ENCODE measurements around the gene PPARG. TPM values are rescaled to one million over a fixed set of nuclear protein-coding genes. Genes with fewer than 3 reads are reported as not detected.

PPARG gene
- total and polyA plus RNA-seq, 10 of the 15 experiments (the other 5 are each of a cell fraction or from before 2014, with no cell fraction given) = 0.06 to 0.86 (median 0.12) TPM; not detected in 5

DNA sequence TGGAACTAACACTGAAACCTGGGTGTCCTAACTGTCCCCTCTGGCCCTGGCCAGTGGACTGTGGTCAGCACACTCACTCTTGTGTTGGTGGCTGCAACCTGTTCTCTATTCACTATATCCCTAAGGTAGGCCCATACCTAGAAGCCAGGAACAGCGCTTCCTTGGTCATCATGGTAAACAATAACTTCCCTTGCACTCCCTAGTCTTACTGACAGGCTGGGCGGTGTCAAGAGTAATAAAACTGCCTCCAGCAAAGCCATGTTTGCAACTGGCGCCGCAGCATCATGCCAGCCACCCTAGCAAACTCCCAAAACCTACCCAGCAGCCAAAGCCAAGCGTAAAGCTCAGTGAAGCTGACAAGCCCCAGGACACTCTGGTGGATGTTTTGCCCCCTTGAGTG, 132.3 kb downstream of the PPARG start:
- no peaks in the 10 kb centered on the region for H3K79me2 ChIP-seq (ENCODE audit: control insufficient read depth, insufficient read depth, low read length)
- H3K36me3 ChIP-seq (ENCODE audit: control insufficient read depth in 2 of 2, insufficient read depth in 2 of 2, low read length in 1 of 2) = no peaks in the 10 kb centered on the region
- H3K9ac ChIP-seq (ENCODE audit: control insufficient read depth, insufficient read depth, low read length) = no peak overlapping the region
- no peak overlapping the region for H3K27ac ChIP-seq (ENCODE audit: control insufficient read depth, insufficient read depth)
- no peaks in the 10 kb centered on the region for H3K9me3 ChIP-seq (replicated peaks; ENCODE audit: control insufficient read depth, insufficient read depth, low read length)
- no peak overlapping the region for H2AFZ ChIP-seq (ENCODE audit: control insufficient read depth, low read depth, low read length)
- no peak overlapping the region for H3K4me3 ChIP-seq
- FAIRE-seq (no peak), ATAC-seq (no peak), DNase-seq (ENCODE audit: low read depth, low spot score) (no peak)
- TF ChIP-seq, protein P1, sequence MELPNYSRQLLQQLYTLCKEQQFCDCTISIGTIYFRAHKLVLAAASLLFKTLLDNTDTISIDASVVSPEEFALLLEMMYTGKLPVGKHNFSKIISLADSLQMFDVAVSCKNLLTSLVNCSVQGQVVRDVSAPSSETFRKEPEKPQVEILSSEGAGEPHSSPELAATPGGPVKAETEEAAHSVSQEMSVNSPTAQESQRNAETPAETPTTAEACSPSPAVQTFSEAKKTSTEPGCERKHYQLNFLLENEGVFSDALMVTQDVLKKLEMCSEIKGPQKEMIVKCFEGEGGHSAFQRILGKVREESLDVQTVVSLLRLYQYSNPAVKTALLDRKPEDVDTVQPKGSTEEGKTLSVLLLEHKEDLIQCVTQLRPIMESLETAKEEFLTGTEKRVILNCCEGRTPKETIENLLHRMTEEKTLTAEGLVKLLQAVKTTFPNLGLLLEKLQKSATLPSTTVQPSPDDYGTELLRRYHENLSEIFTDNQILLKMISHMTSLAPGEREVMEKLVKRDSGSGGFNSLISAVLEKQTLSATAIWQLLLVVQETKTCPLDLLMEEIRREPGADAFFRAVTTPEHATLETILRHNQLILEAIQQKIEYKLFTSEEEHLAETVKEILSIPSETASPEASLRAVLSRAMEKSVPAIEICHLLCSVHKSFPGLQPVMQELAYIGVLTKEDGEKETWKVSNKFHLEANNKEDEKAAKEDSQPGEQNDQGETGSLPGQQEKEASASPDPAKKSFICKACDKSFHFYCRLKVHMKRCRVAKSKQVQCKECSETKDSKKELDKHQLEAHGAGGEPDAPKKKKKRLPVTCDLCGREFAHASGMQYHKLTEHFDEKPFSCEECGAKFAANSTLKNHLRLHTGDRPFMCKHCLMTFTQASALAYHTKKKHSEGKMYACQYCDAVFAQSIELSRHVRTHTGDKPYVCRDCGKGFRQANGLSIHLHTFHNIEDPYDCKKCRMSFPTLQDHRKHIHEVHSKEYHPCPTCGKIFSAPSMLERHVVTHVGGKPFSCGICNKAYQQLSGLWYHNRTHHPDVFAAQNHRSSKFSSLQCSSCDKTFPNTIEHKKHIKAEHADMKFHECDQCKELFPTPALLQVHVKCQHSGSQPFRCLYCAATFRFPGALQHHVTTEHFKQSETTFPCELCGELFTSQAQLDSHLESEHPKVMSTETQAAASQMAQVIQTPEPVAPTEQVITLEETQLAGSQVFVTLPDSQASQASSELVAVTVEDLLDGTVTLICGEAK (IDR thresholded peaks at IDR 0.05; ENCODE audit: borderline replicate concordance) = no peak
- TF ChIP-seq NKRF (conservative IDR thresholded peaks at IDR 0.05) = no peak
- no peak for TF ChIP-seq RFX5 (IDR thresholded peaks at IDR 0.05; ENCODE audit: low read depth, low read length)
- TF ChIP-seq NR2C1 (IDR thresholded peaks at IDR 0.05) = no peak
- TF ChIP-seq BACH1 (IDR thresholded peaks at IDR 0.05; ENCODE audit: borderline replicate concordance) = no peak
- TF ChIP-seq RB1 (IDR thresholded peaks at IDR 0.05; ENCODE audit: borderline replicate concordance) = no peak
- no peak for TF ChIP-seq SMAD1 (IDR thresholded peaks at IDR 0.05; ENCODE audit: low read depth, partially characterized antibody)
- no peak for TF ChIP-seq NFXL1 (IDR thresholded peaks at IDR 0.05; ENCODE audit: borderline replicate concordance)
- no peak for TF ChIP-seq SRF (IDR thresholded peaks at IDR 0.05; ENCODE audit: low read depth in 2 of 2, low read length in 2 of 2)
- no peak for TF ChIP-seq LARP7 (IDR thresholded peaks at IDR 0.05)
- no peak for TF ChIP-seq ZBED1 (IDR thresholded peaks at IDR 0.05; ENCODE audit: borderline replicate concordance)
- WGBS (ENCODE audit: insufficient coverage, insufficient replicate concordance, low lambda C conversion rate, missing lambda C conversion rate) = 60% methylated on average over 5 of the region's 5 CpGs
- intact Hi-C loops (cut with micrococcal nuclease; ENCODE audit: unreplicated experiment) (no loop called here), in situ Hi-C loops (cut with MboI) (no loop called here)
- SMC1A ChIA-PET (ENCODE audit: uncharacterized antibody, unreplicated experiment) = no interaction called here
- CTCF ChIA-PET = no interaction called here
- no TSS peak for BruUV-seq (replicated peaks)
- RAD21 ChIA-PET (ENCODE audit: unreplicated experiment) = no interaction called here
- no peak overlapping the region for H3K4me2 ChIP-seq (ENCODE audit: control insufficient read depth, insufficient read depth)
- POLR2A ChIA-PET = no interaction called here
- H3K27me3 ChIP-seq (replicated peaks in 1 of 2; ENCODE audit: control insufficient read depth in 2 of 2, insufficient read depth in 2 of 2, low read length in 1 of 2) = no peaks in the 10 kb centered on the region; a peak in 1 of 4 replicates
- H3K4me1 ChIP-seq (ENCODE audit: control insufficient read depth, insufficient read depth, low read length) = no peaks in the 10 kb centered on the region
- H4K20me1 ChIP-seq (ENCODE audit: control insufficient read depth, insufficient read depth) = no peaks in the 10 kb centered on the region
